Ishikawa (cell line): Measurements from ENCODE around the gene CHMP6.
A peak's percentile ranks its signal among the peaks of the same experiment; 100 is the strongest.

Source experiments
- CEBPB ChIP-seq: IDR thresholded peaks from 2 replicates; pipeline ENCODE4 v1.6.1; 2012
- CREB1 ChIP-seq: IDR thresholded peaks from 2 replicates; pipeline ENCODE4 v1.6.1; 2012; ENCODE audit warnings: low read depth
- EGR1 ChIP-seq: IDR thresholded peaks from 2 replicates; pipeline ENCODE4 v1.6.1; 2012
- EP300 ChIP-seq: IDR thresholded peaks from 2 replicates; pipeline ENCODE4 v1.6.1; 2012; ENCODE audit warnings: borderline replicate concordance
- FOXM1 ChIP-seq: IDR thresholded peaks from 2 replicates; pipeline ENCODE4 v1.6.1; 2012; ENCODE audit warnings: low read depth, borderline replicate concordance
- MAX ChIP-seq: IDR thresholded peaks from 2 replicates; pipeline ENCODE4 v1.6.1; 2012
- NFIC ChIP-seq: IDR thresholded peaks from 2 replicates; pipeline ENCODE4 v1.6.1; 2012
- RAD21 ChIP-seq: IDR thresholded peaks from 2 replicates; pipeline ENCODE4 v1.6.1; 2012; ENCODE audit warnings: low read depth
- TAF1 ChIP-seq: IDR thresholded peaks from 2 replicates; pipeline ENCODE4 v1.6.1; 2012; ENCODE audit warnings: low read depth, mild to moderate bottlenecking
- TEAD4 ChIP-seq: IDR thresholded peaks from 2 replicates; pipeline ENCODE4 v1.6.1; 2012
- USF1 ChIP-seq: IDR thresholded peaks from 2 replicates; pipeline ENCODE4 v1.6.1; 2012
- YY1 ChIP-seq: IDR thresholded peaks from 2 replicates; pipeline ENCODE4 v1.6.1; 2012; ENCODE audit warnings: low read depth
- ZBTB7A ChIP-seq: IDR thresholded peaks from 2 replicates; pipeline ENCODE4 v1.6.1; 2012; ENCODE audit warnings: low read depth
- TF ChIP-seq, protein P1 (sequence below): IDR thresholded peaks from 2 replicates; pipeline ENCODE4 v1.6.1; 2012; ENCODE audit warnings: low read depth, mild to moderate bottlenecking

DNA sequence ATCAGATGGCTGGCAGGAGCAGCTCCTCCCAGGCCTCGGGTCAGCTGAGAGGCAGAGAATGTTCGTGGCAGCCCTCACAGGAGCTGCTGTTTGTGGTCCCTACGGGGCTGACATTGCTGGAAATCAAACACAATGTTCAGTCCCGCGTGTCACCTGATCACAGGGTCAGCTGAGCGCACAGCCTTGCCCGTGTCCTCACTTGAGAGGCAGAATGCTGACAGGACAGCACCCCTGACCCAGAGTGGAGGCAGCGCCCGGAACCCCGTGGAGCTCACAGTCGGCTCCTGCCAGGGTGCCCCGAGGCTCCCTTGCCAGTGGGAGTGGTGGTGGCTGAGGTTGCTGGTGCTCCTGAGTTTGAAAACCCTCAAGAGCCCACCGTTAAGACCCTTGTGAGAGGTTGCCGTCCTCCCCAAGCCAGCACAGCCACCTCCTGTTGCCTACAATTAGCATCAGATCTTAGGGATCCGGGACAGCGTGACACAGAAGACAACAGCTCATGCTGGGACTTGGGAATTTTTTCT, 3.6 kb upstream of the CHMP6 start:
- no peak for TF ChIP-seq RAD21
- TF ChIP-seq, protein P1, sequence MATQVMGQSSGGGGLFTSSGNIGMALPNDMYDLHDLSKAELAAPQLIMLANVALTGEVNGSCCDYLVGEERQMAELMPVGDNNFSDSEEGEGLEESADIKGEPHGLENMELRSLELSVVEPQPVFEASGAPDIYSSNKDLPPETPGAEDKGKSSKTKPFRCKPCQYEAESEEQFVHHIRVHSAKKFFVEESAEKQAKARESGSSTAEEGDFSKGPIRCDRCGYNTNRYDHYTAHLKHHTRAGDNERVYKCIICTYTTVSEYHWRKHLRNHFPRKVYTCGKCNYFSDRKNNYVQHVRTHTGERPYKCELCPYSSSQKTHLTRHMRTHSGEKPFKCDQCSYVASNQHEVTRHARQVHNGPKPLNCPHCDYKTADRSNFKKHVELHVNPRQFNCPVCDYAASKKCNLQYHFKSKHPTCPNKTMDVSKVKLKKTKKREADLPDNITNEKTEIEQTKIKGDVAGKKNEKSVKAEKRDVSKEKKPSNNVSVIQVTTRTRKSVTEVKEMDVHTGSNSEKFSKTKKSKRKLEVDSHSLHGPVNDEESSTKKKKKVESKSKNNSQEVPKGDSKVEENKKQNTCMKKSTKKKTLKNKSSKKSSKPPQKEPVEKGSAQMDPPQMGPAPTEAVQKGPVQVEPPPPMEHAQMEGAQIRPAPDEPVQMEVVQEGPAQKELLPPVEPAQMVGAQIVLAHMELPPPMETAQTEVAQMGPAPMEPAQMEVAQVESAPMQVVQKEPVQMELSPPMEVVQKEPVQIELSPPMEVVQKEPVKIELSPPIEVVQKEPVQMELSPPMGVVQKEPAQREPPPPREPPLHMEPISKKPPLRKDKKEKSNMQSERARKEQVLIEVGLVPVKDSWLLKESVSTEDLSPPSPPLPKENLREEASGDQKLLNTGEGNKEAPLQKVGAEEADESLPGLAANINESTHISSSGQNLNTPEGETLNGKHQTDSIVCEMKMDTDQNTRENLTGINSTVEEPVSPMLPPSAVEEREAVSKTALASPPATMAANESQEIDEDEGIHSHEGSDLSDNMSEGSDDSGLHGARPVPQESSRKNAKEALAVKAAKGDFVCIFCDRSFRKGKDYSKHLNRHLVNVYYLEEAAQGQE, result no peak
- TF ChIP-seq NFIC, result no peak
- TF ChIP-seq EGR1, result no peak
- TF ChIP-seq CREB1, result no peak
- TF ChIP-seq CEBPB, result no peak
- no peak for TF ChIP-seq TAF1
- TF ChIP-seq TEAD4, result no peak
- TF ChIP-seq EP300, result no peak
- no peak for TF ChIP-seq YY1
- no peak for TF ChIP-seq MAX
- TF ChIP-seq USF1, result peak; percentile 55
- no peak for TF ChIP-seq FOXM1
- no peak for TF ChIP-seq ZBTB7A
